CD4-positive, alpha-beta T cell treated with Interleukin-1 beta for 1 hour (primary cell): ENCODE results near the gene TRIM65.

Experiments
- DNase-seq, 2 donors: peaks; one replicate each; pipeline ENCODE4 v3.0.0-alpha.2; 2020 to 2022

The TRIM65 gene

DNA sequence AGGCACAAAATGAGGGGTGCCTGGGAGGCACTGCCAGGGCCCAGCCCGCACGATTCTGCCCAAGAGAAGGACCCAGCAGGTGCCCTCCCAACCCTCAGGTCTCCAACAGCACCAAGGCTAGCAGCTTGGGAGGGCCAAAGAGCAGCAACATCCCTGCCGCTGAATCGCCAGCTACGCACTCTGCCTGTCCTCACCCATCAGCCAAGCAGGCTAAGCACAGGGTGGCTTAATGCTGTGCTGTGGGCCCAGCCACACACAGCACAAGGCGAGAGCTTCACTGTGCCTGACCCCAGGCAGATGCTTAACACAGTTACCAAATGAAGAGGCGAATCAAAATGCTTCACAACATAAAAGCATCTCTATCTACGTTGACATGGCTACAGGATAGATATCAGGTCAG is 18.5 kb upstream of the TRIM65 start:
- no peak for DNase-seq

DNA sequence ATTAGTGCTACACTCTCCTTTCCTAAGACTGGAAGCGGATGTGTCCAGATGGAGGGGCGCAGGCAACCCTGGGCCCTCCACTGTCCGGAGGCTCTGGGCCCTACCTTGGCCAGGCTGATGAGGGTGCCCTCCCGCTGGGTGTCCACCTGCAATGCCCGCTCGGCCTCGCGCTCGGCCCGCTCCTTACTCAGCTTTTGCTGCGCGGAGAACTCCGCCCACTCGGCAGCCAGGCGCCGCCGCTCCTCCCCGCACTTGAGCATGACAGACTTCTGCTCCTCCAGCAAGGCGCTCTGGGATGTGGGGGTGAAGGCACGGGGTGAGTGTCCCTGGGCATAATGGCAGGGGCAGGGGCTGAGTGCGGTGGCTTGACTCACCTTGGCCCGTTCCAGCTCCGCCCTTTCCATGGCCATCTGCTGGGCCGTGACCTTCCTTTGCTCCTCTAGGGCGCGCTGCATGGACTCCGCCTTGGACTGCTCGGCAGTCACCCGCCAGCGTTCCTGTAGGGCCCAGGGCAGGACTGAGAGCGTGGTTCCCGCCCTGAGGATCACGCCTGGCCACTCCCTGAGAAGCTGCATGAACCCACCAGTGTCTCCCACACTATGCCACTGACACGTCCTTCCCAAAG is 18.0 kb upstream of the TRIM65 start:
- no peak for DNase-seq

- no peak for DNase-seq
These were observed 16.9 kb upstream of the TRIM65 start for GRCh38 chr17:75913537-75914210.

GRCh38 chr17:75910699-75911098 is 13.9 kb upstream of the TRIM65 start:
- no peak for DNase-seq

DNA sequence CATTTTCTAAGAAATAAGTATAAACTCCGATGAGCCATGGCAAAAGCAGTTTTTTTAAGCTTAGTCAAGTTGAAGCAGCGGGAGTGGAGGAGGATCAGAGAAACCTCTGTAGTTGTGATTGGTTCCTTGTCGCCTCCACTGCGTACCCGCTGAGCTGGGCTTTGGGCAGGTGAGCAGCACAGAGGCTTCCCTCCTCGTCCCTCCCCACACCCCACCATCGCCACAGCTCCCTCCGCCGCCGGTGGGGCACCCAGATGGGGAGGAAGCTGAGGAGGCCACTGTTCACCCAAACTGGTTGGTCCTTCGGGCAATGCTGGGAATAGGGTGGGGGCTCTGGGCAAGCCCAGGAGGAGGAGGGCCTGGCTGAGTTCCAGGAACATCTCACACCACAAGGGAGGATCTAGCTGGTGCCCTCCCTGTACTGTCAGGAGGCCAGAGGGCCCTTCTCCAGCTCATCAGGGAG is 13.1 kb upstream of the TRIM65 start:
- DNase-seq = no peak

DNA sequence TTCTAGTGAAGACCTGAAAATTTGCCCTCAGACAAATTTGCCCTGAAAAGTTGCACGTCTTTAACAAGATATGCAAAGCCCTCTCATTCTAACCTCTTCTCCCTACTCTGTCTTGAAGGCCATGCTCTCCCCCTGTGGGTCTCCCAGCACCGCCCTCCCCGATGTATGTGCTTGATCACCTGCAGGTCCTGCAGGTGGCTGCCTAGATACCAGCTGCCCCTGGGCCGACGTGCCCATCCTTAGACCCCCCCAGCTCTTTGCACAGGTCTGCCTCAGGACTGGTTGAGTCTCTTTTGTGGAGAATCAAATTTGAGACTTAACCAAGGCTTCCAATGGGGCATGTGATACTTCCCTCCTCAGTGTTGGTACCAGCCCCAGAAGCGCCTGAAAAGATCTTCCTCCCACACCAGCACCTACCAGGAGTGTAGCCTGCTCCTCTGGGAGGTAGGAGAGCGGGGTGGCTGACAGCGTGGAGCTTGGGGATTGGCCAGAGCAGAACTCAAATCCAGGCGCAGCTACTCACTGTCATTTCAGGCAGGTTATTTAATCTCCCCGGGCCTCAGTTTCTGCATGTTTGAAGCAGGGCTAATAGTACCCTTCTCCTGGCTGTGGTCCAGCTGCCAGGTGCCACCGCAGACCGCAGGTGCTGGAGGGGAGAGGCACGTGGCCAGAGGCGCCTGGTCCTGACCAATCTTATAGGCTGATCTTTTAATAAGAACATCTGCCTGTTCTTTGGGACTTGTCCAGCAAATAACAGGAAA is 12.5 kb upstream of the TRIM65 start:
- DNase-seq = no peak

- DNase-seq = no peak
These were observed 11.4 kb upstream of the TRIM65 start for GRCh38 chr17:75908201-75908600.

DNA sequence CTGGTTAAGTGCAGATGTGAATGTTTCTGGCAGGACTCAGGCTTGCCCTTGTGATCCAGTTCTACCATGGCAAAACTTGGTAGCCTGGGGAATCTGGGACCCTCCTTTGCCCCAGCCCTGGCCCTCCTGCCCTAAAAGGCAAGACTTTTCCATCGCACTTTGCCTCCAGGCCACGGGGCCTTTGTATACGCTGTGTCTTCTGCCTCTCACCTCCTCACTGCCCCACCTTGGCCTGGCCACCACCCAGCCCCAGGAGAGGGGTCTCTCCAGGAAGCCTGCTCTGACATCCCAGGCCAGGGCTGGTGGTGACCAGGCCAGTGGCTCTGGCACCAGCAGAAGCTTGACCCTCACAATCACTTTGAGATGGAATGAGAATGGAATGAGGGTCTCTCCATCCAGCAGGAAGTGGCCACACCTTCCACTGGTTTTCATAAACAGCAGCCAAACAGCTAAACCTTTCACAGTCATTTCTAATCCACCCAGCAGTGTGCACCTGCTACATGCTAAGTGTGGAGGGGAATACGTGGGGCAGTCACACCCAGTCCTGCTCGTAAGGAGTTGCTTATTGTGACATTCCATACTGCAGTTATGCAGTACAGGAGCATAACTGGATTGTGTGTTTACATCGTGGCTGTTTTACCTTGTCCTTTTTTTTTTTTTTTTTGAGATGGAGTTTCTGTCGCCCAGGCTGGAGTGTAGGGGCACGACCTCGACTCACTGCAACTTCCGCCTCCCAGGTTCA is 9.6 kb upstream of the TRIM65 start:
- DNase-seq = no peak

DNA sequence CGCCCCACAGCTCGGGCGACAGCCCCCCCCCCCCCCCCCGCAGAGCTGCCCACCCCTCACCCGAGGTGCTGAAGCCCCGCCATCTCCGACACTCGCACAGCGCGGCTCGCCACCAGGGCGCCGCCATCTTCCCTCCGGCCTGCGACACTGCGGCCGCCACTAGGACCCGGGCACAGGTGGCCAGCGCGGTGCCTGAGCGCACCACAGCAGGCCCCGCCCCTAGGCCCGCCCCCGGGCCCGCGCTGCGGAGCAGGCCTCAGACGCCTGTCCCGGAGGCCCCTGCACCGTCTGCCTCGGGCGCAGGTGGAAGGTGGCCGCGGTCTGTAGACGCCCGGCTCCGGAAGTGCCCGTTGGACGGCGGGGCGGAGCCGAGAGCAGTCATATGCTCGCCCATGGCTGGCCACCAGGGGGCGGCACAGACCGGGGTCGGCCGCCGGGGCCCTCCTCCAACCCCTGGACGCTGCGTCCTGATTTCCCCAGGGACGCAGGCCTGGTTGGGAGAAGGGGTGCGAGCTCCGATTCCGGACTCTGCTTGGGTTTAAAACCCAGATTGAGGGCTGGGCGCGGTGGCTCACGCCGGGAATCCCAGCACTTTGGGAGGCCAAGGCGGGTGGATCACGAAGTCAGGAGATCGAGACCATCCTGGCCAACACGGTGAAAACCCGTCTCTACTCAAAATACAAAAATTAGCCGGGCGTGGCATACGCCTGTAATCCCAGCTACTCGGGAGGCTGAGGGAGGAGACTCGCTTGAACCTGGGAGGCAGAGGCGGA is 8.2 kb upstream of the TRIM65 start, which contains the start of gene MRPL38:
Gene MRPL38 (minus strand): TSS at position 136 of the 773 bp plus-strand sequence. CDS start 9 bp downstream, at position 127.
- peak; percentile 95 to 98 for DNase-seq

GRCh38 chr17:75902406-75902805 is 5.7 kb upstream of the TRIM65 start:
- no peak for DNase-seq

DNA sequence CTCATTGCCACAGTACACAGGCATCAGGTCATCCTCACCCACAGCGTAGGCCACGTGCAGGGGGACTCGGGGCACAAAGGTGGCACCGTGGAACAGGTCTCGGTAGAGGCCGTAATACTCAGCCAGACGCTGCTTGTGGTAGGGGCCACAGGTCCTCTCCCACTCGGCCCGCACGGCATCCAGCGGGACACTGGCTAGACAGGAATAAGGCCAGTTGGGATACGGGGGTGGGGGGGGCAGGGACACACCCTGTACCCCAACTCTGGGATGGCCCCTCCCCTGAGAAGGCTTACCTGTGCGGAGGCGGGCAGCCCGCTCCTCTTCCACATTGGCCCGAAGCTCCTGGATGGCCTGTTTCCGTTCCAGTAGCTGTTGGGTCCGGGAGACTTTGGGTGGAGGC is 5.0 kb upstream of the TRIM65 start:
- no peak for DNase-seq

- DNase-seq = no peak
These were observed 4.2 kb upstream of the TRIM65 start for GRCh38 chr17:75900691-75901533.

- DNase-seq = no peak
These were observed 3.2 kb upstream of the TRIM65 start for GRCh38 chr17:75899767-75900468.

GRCh38 chr17:75899353-75899752 is 2.6 kb upstream of the TRIM65 start:
- DNase-seq = no peak

DNA sequence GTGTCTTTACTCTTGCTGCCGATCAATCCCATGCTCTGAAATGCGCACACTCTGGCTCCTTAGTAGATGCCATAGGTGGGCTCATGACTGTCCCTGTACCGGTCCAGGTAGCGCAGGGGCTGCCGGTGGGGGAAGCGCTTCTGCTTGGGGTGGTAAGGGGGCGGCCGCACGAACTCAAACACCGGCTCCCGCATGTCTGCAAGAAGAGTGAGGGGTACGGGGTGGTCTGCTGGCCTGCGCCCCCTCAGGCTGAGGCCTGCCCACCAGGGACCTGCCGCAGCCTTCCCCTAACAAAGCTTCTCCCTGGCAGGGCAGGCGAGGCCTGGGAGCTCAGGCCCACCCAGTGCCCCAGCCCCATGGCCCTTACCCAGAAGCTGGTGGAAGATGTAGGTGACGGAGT is 2.0 kb upstream of the TRIM65 start:
- no peak for DNase-seq

DNA sequence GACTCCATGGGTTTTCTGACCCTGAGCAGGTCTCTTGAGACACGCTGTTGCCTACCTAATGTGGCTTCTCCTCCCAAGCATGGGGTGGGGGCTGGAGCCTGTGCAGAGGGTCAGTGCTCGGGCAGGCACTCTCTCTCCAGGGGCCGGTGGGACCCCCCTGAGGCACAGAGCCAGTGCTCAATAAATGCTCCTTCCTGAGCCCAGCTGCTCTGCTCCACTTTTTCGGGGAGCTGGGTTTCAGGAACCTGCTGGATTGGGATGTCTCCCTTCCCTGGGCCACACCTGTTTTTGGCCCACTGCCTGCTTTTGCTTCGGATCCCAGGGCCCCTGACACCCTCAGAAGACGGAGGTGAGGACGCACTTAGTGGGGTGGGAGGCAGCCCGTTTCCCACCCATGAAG is 1.3 kb upstream of the TRIM65 start:
- DNase-seq = no peak

GRCh38 chr17:75897160-75898019 is 639 bp upstream of the TRIM65 start:
- no peak for DNase-seq

GRCh38 chr17:75895370-75896155 is 1.2 kb downstream of the TRIM65 start:
- no peak for DNase-seq
